ENCODE results near the gene MAPT.
"Not testable (repeated sequence)": the region's sequence is repeated elsewhere in the genome, so short reads cannot be mapped to it uniquely, and the experiment has no call there.

Gene MAPT

GRCh38 chr17:45931677-45932076, 37.3 kb downstream of the MAPT start:
- no peak for DNase-seq

GRCh38 chr17:45934044-45934979, 40.0 kb downstream of the MAPT start:
- no peak for DNase-seq

- DNase-seq = no peak
These were observed 40.9 kb downstream of the MAPT start for GRCh38 chr17:45935197-45935709.

DNA sequence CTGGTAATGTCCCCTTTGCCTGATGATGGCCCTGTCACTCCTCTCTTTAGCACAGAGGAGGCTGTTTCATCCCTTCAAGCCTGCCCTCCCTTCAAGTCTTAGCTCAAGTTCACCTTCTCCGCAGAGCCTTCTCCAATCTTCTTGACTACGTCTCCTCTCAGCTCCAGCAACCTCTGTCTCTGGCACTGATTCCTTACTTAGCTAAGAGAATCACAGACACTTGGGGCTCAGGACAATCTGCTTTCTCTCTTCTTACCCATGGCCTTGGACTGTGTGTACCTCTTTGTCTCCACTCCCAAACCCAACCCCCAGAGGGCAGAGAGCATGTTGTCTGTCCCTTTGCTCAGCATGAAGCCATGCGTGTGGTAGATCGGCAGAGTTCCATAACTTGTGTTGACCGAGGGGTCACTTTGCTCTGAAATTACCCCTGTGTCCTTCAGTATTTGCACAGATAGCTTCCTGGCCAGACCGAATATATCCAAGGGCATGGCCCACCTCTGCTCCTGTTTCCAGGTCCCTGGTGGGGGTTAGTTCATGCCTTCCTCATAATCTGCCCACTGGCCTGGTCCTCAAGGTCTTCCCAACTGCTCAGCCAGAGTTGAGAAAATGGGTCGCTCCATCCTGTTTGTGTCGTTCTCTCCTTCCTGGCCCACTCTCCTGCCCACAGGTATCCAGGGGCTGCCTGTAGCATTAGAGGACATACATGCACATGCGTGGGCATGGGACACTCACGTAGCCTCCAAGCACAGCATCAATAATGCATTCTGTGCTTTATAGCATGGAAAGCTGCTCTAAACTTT, 41.6 kb downstream of the MAPT start:
- no peak for DNase-seq

GRCh38 chr17:45936610-45937009, 42.3 kb downstream of the MAPT start:
- DNase-seq = no peak

DNA sequence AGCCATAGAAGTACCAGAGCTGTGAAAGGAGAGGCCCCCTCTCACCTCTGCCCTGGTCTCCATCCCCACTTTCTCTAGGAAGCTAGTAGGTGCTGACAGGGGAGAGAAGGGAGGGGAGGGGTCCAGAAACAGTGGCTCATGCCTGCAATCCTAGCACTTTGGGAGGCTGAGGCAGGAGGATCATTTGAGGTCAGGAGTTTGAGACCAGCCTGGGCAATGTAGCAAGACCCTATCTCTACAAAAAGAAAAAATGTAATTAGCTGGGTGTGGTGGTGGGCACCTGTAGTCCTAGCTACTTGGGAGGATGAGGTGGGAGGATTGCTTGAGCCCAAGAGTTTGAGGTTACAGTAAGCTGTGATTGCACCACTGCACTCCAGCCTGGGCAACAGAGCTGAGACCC, 42.8 kb downstream of the MAPT start:
- not testable (repeated sequence) for DNase-seq

- no peak for DNase-seq
These were observed 45.0 kb downstream of the MAPT start for GRCh38 chr17:45939395-45939794.

DNA sequence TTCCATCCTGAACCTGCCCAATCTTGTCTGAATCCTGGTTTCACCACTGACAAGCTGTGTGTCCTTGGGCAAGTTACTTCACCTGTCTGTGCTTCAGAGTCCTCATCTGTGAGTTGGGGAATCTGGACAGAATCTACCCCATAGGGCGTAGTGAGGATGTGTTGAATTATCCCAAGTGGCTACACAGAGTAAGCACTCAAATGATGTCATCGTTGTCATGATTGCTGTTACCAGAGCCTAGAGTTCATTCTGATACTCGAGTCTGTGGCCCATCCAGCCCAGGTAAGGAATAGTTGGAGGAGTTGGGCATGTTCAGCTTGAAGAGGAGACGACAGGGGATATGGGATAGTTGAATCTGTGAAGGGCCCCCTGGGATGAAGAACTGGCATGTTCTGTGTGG, 45.9 kb downstream of the MAPT start:
- no peak for DNase-seq

DNA sequence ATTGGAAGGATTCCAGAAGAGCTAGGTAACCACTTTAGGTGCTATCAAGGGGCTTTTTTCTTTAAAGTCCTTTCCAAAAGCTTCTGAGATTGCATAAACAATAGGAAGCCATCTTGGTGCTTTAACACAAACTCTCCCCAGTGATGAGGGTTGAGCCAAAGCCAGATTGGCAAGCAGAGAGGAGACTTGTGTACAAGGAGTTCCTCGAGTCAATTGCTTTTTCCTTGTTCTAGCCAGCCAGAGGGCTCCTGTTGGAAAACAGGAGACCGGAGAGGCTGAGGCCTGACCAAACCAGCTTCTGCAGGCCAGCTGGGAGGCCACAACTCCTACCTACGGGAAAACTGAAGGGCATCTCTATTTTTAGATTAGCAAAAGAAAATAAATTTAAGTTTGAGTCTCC, 46.5 kb downstream of the MAPT start:
- DNase-seq = no peak

DNA sequence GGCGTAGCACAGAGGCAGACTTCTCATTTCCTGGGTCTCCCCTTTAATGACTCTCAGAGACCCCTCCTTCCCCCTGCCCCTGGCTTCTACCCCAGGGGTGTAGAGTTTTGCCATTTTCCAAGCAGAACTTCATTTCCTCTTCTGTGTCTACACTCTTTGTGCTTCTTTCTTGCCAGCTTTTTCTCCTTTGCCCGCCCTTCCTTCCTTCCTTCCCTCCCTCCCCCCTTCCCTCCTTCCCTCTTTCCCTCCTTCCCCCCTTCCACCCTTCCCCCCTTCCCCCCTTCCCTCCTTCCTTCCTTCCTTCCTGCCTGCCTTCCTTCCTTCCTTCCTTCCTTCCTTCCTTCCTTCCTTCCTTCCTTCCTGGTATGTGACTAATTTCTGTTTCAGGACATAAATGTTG, 47.0 kb downstream of the MAPT start:
- no peak for DNase-seq

- peak; percentile 7 for DNase-seq
These were observed 47.9 kb downstream of the MAPT start for GRCh38 chr17:45942284-45942683.

GRCh38 chr17:45946841-45947256, 52.5 kb downstream of the MAPT start:
- no peak for DNase-seq

DNA sequence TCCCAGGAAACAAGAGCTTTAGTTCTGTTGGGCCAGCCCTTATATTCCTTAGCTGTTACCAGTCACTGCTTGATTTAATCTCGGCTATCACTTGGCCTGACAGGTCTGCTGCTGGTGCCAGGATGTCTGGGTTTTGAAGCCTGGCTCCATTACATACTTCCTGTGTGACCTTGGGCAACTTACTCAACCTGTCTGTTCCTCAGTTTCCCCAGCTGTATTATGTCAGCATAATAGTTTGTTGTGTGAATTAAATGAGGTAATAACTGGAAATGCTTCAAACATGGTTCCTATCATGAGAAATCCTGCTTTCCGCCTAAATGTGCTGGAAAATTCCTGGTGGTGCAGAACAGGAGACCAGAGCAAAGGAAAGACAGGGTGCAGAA, 54.1 kb downstream of the MAPT start:
- no peak for DNase-seq

- DNase-seq = peak; percentile 52
These were observed 54.7 kb downstream of the MAPT start for GRCh38 chr17:45948881-45949624.

- no peak for DNase-seq
These were observed 55.5 kb downstream of the MAPT start for GRCh38 chr17:45949755-45950320.

- DNase-seq = no peak
These were observed 56.5 kb downstream of the MAPT start for GRCh38 chr17:45950888-45951287.

GRCh38 chr17:45951403-45951802, 57.0 kb downstream of the MAPT start:
- no peak for DNase-seq

DNA sequence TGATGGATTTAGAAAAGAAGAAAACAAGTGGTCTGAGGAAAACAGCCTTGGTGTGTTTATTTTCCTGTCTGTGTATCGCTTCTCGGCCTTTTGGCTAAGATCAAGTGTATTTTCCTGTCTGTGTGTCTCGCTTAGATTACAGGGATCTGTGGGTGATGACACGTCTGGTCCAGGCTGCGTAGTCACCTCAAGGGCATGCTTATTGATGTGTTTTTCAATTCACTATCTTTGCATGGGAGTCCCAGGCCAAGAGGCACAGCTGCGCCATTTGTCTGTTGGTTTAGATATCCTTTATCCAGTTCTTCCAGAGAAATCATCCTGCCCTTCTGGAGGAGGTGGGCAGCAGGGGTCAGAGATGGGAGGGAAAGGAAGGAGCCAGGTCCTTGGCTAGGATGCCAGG, 57.6 kb downstream of the MAPT start:
- no peak for DNase-seq

- no peak for DNase-seq
These were observed 58.5 kb downstream of the MAPT start for GRCh38 chr17:45952814-45953320.

GRCh38 chr17:45953561-45953960, 59.2 kb downstream of the MAPT start:
- DNase-seq = no peak

GRCh38 chr17:45954914-45955313, 60.6 kb downstream of the MAPT start:
- DNase-seq = no peak

- no peak for DNase-seq
These were observed 61.0 kb downstream of the MAPT start for GRCh38 chr17:45955326-45955725.

DNA sequence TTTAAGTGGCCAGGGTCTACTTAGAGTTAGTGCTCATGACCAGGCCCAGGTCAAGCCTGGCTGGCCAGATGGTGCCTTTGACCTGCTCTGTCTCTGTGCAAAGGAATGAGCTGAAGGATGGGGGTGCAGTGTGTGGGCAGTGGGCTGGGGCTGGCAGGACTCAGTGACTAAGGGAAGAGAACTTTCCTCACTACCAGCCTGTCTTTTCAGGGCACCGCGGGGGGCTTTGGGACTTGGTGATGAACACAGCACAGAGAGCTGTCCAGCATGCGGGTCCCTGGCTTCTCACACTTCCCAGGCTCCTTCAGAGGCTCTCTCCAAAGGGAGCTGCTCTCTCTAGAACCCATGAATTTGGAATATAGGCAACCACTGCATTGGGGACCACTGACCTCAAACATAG, 61.7 kb downstream of the MAPT start:
- no peak for DNase-seq
